Mesenchymal stem cell (in vitro differentiated cells and primary cell): ENCODE data around the gene IDI1.

Source experiments
- DNase-seq: peaks from one replicate; pipeline ENCODE4 v3.0.0-alpha.2; 2013
- H2AFZ ChIP-seq: one replicate; pipeline ENCODE4 v1.6.1; 2013; ENCODE audit warnings: low read depth, mild to moderate bottlenecking, control low read depth, inconsistent platforms, low read length, moderate library complexity
- H2AK5ac ChIP-seq: 2 replicates; pipeline ENCODE4 v1.6.1; 2013; ENCODE audit warnings: low read length, moderate library complexity, mild to moderate bottlenecking, inconsistent platforms; ENCODE audit not compliant: severe bottlenecking
- H2BK120ac ChIP-seq: one replicate; pipeline ENCODE4 v1.6.1; 2013; ENCODE audit warnings: low read depth, mild to moderate bottlenecking, inconsistent platforms, low read length, moderate library complexity
- H2BK12ac ChIP-seq, 2 experiments: one replicate each; pipeline ENCODE4 v1.6.1; 2013; ENCODE audit warnings: inconsistent platforms in 2 of 2, low read length in 2 of 2, mild to moderate bottlenecking in 2 of 2, moderate library complexity in 2 of 2, control low read depth in 1 of 2
- H2BK15ac ChIP-seq: one replicate; pipeline ENCODE4 v1.6.1; 2013; ENCODE audit warnings: mild to moderate bottlenecking, low read depth, inconsistent platforms; ENCODE audit not compliant: poor library complexity, severe bottlenecking
- H2BK5ac ChIP-seq: 2 replicates; pipeline ENCODE4 v1.6.1; 2013; ENCODE audit warnings: low read depth, mild to moderate bottlenecking, low read length, control low read depth, inconsistent platforms; ENCODE audit not compliant: poor library complexity, severe bottlenecking
- H3K14ac ChIP-seq, 2 experiments: one replicate each; pipeline ENCODE4 v1.6.1; 2013; ENCODE audit warnings: inconsistent platforms in 2 of 2, low read length in 2 of 2, control low read depth in 1 of 2, mild to moderate bottlenecking in 1 of 2, moderate library complexity in 1 of 2
- H3K18ac ChIP-seq, 2 experiments: one replicate each; pipeline ENCODE4 v1.6.1; 2013; ENCODE audit warnings: inconsistent platforms in 2 of 2, low read length in 2 of 2, control low read depth in 1 of 2, low read depth in 1 of 2, mild to moderate bottlenecking in 1 of 2
- H3K23ac ChIP-seq, 2 experiments: one replicate each; pipeline ENCODE4 v1.6.1; 2013; ENCODE audit warnings: inconsistent platforms in 2 of 2, low read length in 2 of 2, mild to moderate bottlenecking in 2 of 2, moderate library complexity in 2 of 2, control low read depth in 1 of 2
- H3K27ac ChIP-seq: 2 replicates; pipeline ENCODE4 v1.5.1; 2013; ENCODE audit warnings: mild to moderate bottlenecking, moderate library complexity, low read length, control low read depth, inconsistent platforms; ENCODE audit not compliant: poor library complexity, severe bottlenecking
- H3K27me3 ChIP-seq, 2 experiments: 2 replicates each; pipeline versions ENCODE4 v1.6.1 to v1.7.0; 2013; ENCODE audit warnings: low read length in 2 of 2, mild to moderate bottlenecking in 2 of 2, moderate library complexity in 2 of 2, control low read depth in 1 of 2, inconsistent platforms in 1 of 2; ENCODE audit not compliant: control insufficient read depth in 1 of 2, insufficient read depth in 1 of 2
- H3K36me3 ChIP-seq, 2 experiments: 2 replicates each; pipeline versions ENCODE4 v1.6.1 to v1.7.0; 2013; ENCODE audit warnings: low read length in 2 of 2, control low read depth in 1 of 2, inconsistent platforms in 1 of 2, low read depth in 1 of 2, mild to moderate bottlenecking in 1 of 2; ENCODE audit not compliant: insufficient read depth in 2 of 2, control insufficient read depth in 1 of 2
- H3K4ac ChIP-seq, 2 experiments: one replicate each; pipeline ENCODE4 v1.6.1; 2013; ENCODE audit warnings: inconsistent platforms in 2 of 2, low read length in 2 of 2, mild to moderate bottlenecking in 2 of 2, moderate library complexity in 2 of 2, control low read depth in 1 of 2, low read depth in 1 of 2
- H3K4me1 ChIP-seq: 2 replicates; pipeline ENCODE4 v1.6.1; 2013; ENCODE audit warnings: low read depth, low read length, control low read depth; ENCODE audit not compliant: control insufficient read depth, insufficient read depth
- H3K4me2 ChIP-seq: 2 replicates; pipeline ENCODE4 v1.6.1; 2013; ENCODE audit warnings: low read length, mild to moderate bottlenecking, inconsistent platforms; ENCODE audit not compliant: poor library complexity, severe bottlenecking
- H3K4me3 ChIP-seq, 2 experiments: 2 replicates each; pipeline versions ENCODE4 v1.5.1 to v1.7.0; 2013; ENCODE audit warnings: low read length in 2 of 2, mild to moderate bottlenecking in 2 of 2, control low read depth in 1 of 2, low read depth in 1 of 2; ENCODE audit not compliant: insufficient read depth in 1 of 2
- H3K79me1 ChIP-seq: replicated peaks from 2 replicates; pipeline ENCODE4 v1.6.1; 2013; ENCODE audit warnings: mild to moderate bottlenecking, control low read depth, low read length, inconsistent platforms; ENCODE audit not compliant: poor library complexity, severe bottlenecking
- H3K9ac ChIP-seq: 2 replicates; pipeline ENCODE4 v1.7.0; 2013; ENCODE audit warnings: mild to moderate bottlenecking, low read length, moderate library complexity
- H3K9me3 ChIP-seq: 2 replicates; pipeline ENCODE4 v1.7.0; 2013; ENCODE audit warnings: mild to moderate bottlenecking, low read length; ENCODE audit not compliant: control insufficient read depth
- H4K8ac ChIP-seq: one replicate; pipeline ENCODE4 v1.6.1; 2013; ENCODE audit warnings: inconsistent platforms, mild to moderate bottlenecking, low read length, moderate library complexity
- H4K91ac ChIP-seq: one replicate; pipeline ENCODE4 v1.6.1; 2013; ENCODE audit warnings: mild to moderate bottlenecking, low read length, inconsistent platforms
- WGBS: methylation state at CpG from one replicate; pipeline ENCODE4 v1.1.7; 2013; ENCODE audit warnings: mixed read lengths; 5-methylcytosine and 5-hydroxymethylcytosine counted together

The IDI1 gene

GRCh38 chr10:1007583-1007982 is 41.3 kb downstream of the IDI1 start:
- no peak overlapping the region for H2BK12ac ChIP-seq
- no peak overlapping the region for H2AK5ac ChIP-seq
- no peak overlapping the region for H3K18ac ChIP-seq
- no peak overlapping the region for H2BK5ac ChIP-seq
- H2BK120ac ChIP-seq = no peak overlapping the region
- no peak overlapping the region for H3K23ac ChIP-seq
- H3K9ac ChIP-seq = no peak overlapping the region
- no peak overlapping the region for H4K8ac ChIP-seq
- H3K79me1 ChIP-seq = peaks cover 41% of the 10 kb centered on the region
- H3K9me3 ChIP-seq = peaks cover 8% of the 10 kb centered on the region
- H3K14ac ChIP-seq = no peak overlapping the region
- H4K91ac ChIP-seq = no peak overlapping the region
- DNase-seq = no peak
- no peak overlapping the region for H3K4me3 ChIP-seq
- H3K27me3 ChIP-seq = no peaks in the 10 kb centered on the region
- H3K27ac ChIP-seq = no peak overlapping the region
- H3K4me1 ChIP-seq = no peaks in the 10 kb centered on the region
- H2BK15ac ChIP-seq = no peak overlapping the region
- H3K36me3 ChIP-seq = peaks cover 74 to 98% of the 10 kb centered on the region in 2 experiments
- H2AFZ ChIP-seq = no peak overlapping the region
- H3K4ac ChIP-seq = no peak overlapping the region
- H3K4me2 ChIP-seq = no peak overlapping the region
- 96% methylated on average over 9 of the region's 10 CpGs for WGBS

GRCh38 chr10:1006573-1006972 is 42.3 kb downstream of the IDI1 start:
- H3K27ac ChIP-seq = no peak overlapping the region
- H2BK120ac ChIP-seq = no peak overlapping the region
- no peaks in the 10 kb centered on the region for H3K4me1 ChIP-seq
- H4K8ac ChIP-seq = no peak overlapping the region
- no peak overlapping the region for H3K4me2 ChIP-seq
- no peak overlapping the region for H2AK5ac ChIP-seq
- WGBS = 98% methylated on average over 9 of the region's 9 CpGs
- DNase-seq = no peak
- H2AFZ ChIP-seq = no peak overlapping the region
- H3K4me3 ChIP-seq = no peak overlapping the region
- no peak overlapping the region for H2BK15ac ChIP-seq
- H3K14ac ChIP-seq = no peak overlapping the region
- H3K79me1 ChIP-seq = peaks cover 39% of the 10 kb centered on the region
- no peak overlapping the region for H3K23ac ChIP-seq
- no peaks in the 10 kb centered on the region for H3K27me3 ChIP-seq
- no peak overlapping the region for H3K18ac ChIP-seq
- H3K9ac ChIP-seq = no peak overlapping the region
- H3K9me3 ChIP-seq = peaks cover 15% of the 10 kb centered on the region
- H3K36me3 ChIP-seq = peaks cover 71 to 98% of the 10 kb centered on the region in 2 experiments
- H2BK12ac ChIP-seq = no peak overlapping the region
- no peak overlapping the region for H3K4ac ChIP-seq
- H4K91ac ChIP-seq = no peak overlapping the region
- H2BK5ac ChIP-seq = no peak overlapping the region

GRCh38 chr10:1003884-1004670 is 44.8 kb downstream of the IDI1 start:
- Histone ChIP-seq H2BK120ac (no peak overlapping the region), H3K14ac (no peak overlapping the region)
- 97% methylated on average over 9 of the region's 9 CpGs for WGBS

GRCh38 chr10:1002425-1003006 is 46.4 kb downstream of the IDI1 start:
- Histone ChIP-seq H3K27me3 (no peaks in the 10 kb centered on the region), H3K9me3 (peaks cover 20% of the 10 kb centered on the region), H2BK12ac (no peak overlapping the region), H3K18ac (no peak overlapping the region), H2BK15ac (no peak overlapping the region), H3K14ac (no peak overlapping the region), H4K91ac (no peak overlapping the region), H2AK5ac (no peak overlapping the region), H3K4ac (no peak overlapping the region), H3K36me3 (peaks cover 67 to 98% of the 10 kb centered on the region in 2 experiments), H3K4me2 (no peak overlapping the region), H3K4me3 (no peak overlapping the region), H2BK120ac (no peak overlapping the region), H2AFZ (no peak overlapping the region), H3K9ac (no peak overlapping the region), H3K4me1 (no peaks in the 10 kb centered on the region), H3K27ac (no peak overlapping the region), H3K79me1 (peaks cover 30% of the 10 kb centered on the region), H2BK5ac (no peak overlapping the region), H4K8ac (no peak overlapping the region), H3K23ac (no peak overlapping the region)
- WGBS = 100% methylated on average over 3 of the region's 5 CpGs
- DNase-seq = no peak

More at GRCh38 chr10:1003884-1004670, 44.8 kb downstream of the IDI1 start:
- Histone ChIP-seq H3K4me1 (no peaks in the 10 kb centered on the region), H3K9me3 (peaks cover 20% of the 10 kb centered on the region), H3K79me1 (peaks cover 31% of the 10 kb centered on the region), H3K36me3 (peaks cover 61 to 98% of the 10 kb centered on the region in 2 experiments), H2BK15ac (no peak overlapping the region), H3K4me3 (no peak overlapping the region), H2AFZ (no peak overlapping the region), H3K27me3 (no peaks in the 10 kb centered on the region), H3K27ac (no peak overlapping the region), H3K4ac (no peak overlapping the region), H3K23ac (no peak overlapping the region), H2AK5ac (no peak overlapping the region), H3K4me2 (no peak overlapping the region), H2BK12ac (no peak overlapping the region), H2BK5ac (no peak overlapping the region), H3K9ac (no peak overlapping the region), H4K91ac (peak overlapping the region; percentile 10), H3K18ac (no peak overlapping the region), H4K8ac (no peak overlapping the region)
- no peak for DNase-seq
